Measurements from ENCODE around the gene RSPH6A. TPM values are rescaled to one million over a fixed set of nuclear protein-coding genes. Genes with fewer than 3 reads are reported as not detected.
A peak's percentile ranks its signal among the peaks of the same experiment; 100 is the strongest.

Gene RSPH6A
- total RNA-seq, 1 experiment from 2014 or later = 0.21 TPM

GRCh38 chr19:45792470-45793177, 22.5 kb downstream of the RSPH6A start, which contains the start of gene DMWD:
TSS of gene DMWD (minus strand) at chr19:45792845. CDS start at chr19:45792756, 89 bp downstream.
- peak within 1 kb of the TSS; percentile 90 for H3K27ac Mint-ChIP-seq (ENCODE audit: low read depth, unreplicated experiment)
- intact Hi-C loops (cut with micrococcal nuclease) = loop anchor here (1.0 kb wide), 1 partner anchor 9 kb away; no protein-coding TSS in a partner anchor
- BruUV-seq (replicated peaks) = no TSS peak
- H3K4me1 Mint-ChIP-seq (ENCODE audit: insufficient read depth, unreplicated experiment) = peaks cover 28% of the 10 kb centered on the region
- peak; percentile 99 for DNase-seq (ENCODE audit: unreplicated experiment)
- H3K9me3 Mint-ChIP-seq (ENCODE audit: unreplicated experiment) = no peaks in the 10 kb centered on the region
- CTCF ChIA-PET = interaction anchor here (0.6 to 2.0 kb wide), 4 partner anchors 23 to 90 kb away, joined by 3 to 10 read pairs (median 4); partner anchors contain the start of genes FBXO46 and SIX5
- peaks cover 25% of the 10 kb centered on the region for H3K36me3 Mint-ChIP-seq (ENCODE audit: insufficient read depth, unreplicated experiment)
- POLR2A ChIA-PET = interaction anchor here (0.6 to 3.0 kb wide), 12 partner anchors 9 to 161 kb away, joined by 3 to 30 read pairs (median 4); partner anchors contain the start of genes DMPK, QPCTL, SIX5 and SNRPD2
- H3K27me3 Mint-ChIP-seq (ENCODE audit: insufficient read depth, unreplicated experiment) = no peaks in the 10 kb centered on the region
- H3K4me3 Mint-ChIP-seq (ENCODE audit: unreplicated experiment) = peak within 1 kb of the TSS; percentile 78
- TF ChIP-seq CTCF (IDR thresholded peaks at IDR 0.05; ENCODE audit: unreplicated experiment) = no peak

GRCh38 chr19:45791744-45792469, 23.2 kb downstream of the RSPH6A start:
- Mint-ChIP-seq H3K9me3 (ENCODE audit: unreplicated experiment) (no peaks in the 10 kb centered on the region), H3K27ac (ENCODE audit: low read depth, unreplicated experiment) (peak overlapping the region; percentile 50), H3K4me1 (ENCODE audit: insufficient read depth, unreplicated experiment) (peaks cover 28% of the 10 kb centered on the region), H3K4me3 (ENCODE audit: unreplicated experiment) (peak overlapping the region; percentile 78), H3K36me3 (ENCODE audit: insufficient read depth, unreplicated experiment) (peaks cover 29% of the 10 kb centered on the region), H3K27me3 (ENCODE audit: insufficient read depth, unreplicated experiment) (no peaks in the 10 kb centered on the region)
- DNase-seq (ENCODE audit: unreplicated experiment) = no peak
- POLR2A ChIA-PET = interaction anchor here (1.2 to 3.0 kb wide), 7 partner anchors 8 to 74 kb away, joined by 4 to 30 read pairs (median 9); partner anchors contain the start of genes DMPK and SIX5
- BruUV-seq (replicated peaks) = TSS peak; percentile 23
- intact Hi-C loops (cut with micrococcal nuclease) = loop anchor here (1.0 kb wide), 1 partner anchor 9 kb away; no protein-coding TSS in a partner anchor
- CTCF ChIA-PET = interaction anchor here (1.4 to 2.0 kb wide), 3 partner anchors 19 to 62 kb away, joined by 3 to 10 read pairs (median 4); partner anchors contain the start of genes FBXO46 and SIX5
- no peak for TF ChIP-seq CTCF (IDR thresholded peaks at IDR 0.05; ENCODE audit: unreplicated experiment)

- POLR2A ChIA-PET = interaction anchor here (0.6 to 3.0 kb wide), 2 partner anchors 9 to 20 kb away, joined by 4 to 24 read pairs; partner anchors contain the start of gene DMPK
- no TSS peak for BruUV-seq (replicated peaks)
- H3K36me3 Mint-ChIP-seq (ENCODE audit: insufficient read depth, unreplicated experiment) = peaks cover 38% of the 10 kb centered on the region
- H3K9me3 Mint-ChIP-seq (ENCODE audit: unreplicated experiment) = no peaks in the 10 kb centered on the region
- no peak overlapping the region for H3K27ac Mint-ChIP-seq (ENCODE audit: low read depth, unreplicated experiment)
- H3K27me3 Mint-ChIP-seq (ENCODE audit: insufficient read depth, unreplicated experiment) = no peaks in the 10 kb centered on the region
- H3K4me3 Mint-ChIP-seq (ENCODE audit: unreplicated experiment) = peak overlapping the region; percentile 78
- CTCF ChIA-PET = interaction anchor here (0.6 to 2.0 kb wide), 3 partner anchors 18 to 1453 kb away, joined by 3 to 10 read pairs (median 3); partner anchors contain the start of gene SIX5
- intact Hi-C loops (cut with micrococcal nuclease) = no loop called here
- H3K4me1 Mint-ChIP-seq (ENCODE audit: insufficient read depth, unreplicated experiment) = peaks cover 28% of the 10 kb centered on the region
- TF ChIP-seq CTCF (IDR thresholded peaks at IDR 0.05; ENCODE audit: unreplicated experiment) = no peak
- DNase-seq (ENCODE audit: unreplicated experiment) = no peak
Observed at GRCh38 chr19:45790942-45791341, 24.2 kb downstream of the RSPH6A start.

Data from MCF 10A (cell line).